HepG2 (cell line): ENCODE measurements around the gene ADRM1. TPM values are rescaled to one million over a fixed set of nuclear protein-coding genes. Genes with fewer than 3 reads are reported as not detected.

Experiments used
- ATAC-seq: fragments of 200-7000 bp; cut with Tn5 transposase; 3 replicates; pipeline ENCODE4 v1.9.1; 2020; ENCODE audit warnings: mild to moderate bottlenecking, moderate library complexity
- BruUV-seq: library from RNA; stranded (reverse); fragments of 400-500 nt; replicated peaks from 2 replicates; lab custom pipeline; 2021; lab: Mats Ljungman, UMichigan
- CTCF ChIA-PET: fragments of 300-600 bp; formaldehyde crosslinking; extraction: SDS; loops from one replicate; lab custom pipeline; 2021; ENCODE audit warnings: low total read pairs, inconsistent platforms, low intra/inter-chr PET ratio; lab: Yijun Ruan, JAX
- POLR2A ChIA-PET: fragments of 350-600 bp; sonication (Branson Sonifier 250); formaldehyde crosslinking; loops from one replicate; lab custom pipeline; 2020; ENCODE audit warnings: antibody characterized with exemption, inconsistent platforms; lab: Yijun Ruan, JAX
- DNase-seq: peaks from one replicate; pipeline ENCODE4 v3.0.0-alpha.2; 2015; ENCODE audit warnings: low spot score
- FAIRE-seq: peaks from 3 replicates; lab custom pipeline; 2011; peaks lifted over from hg19 to GRCh38; lab: Jason Lieb, UNC
- H2AFZ ChIP-seq: one replicate; pipeline ENCODE4 v1.6.1; 2011; ENCODE audit warnings: low read length, inconsistent platforms
- H3K27ac ChIP-seq: fragments of 300-600 bp; 3 replicates; pipeline ENCODE4 v1.8.0; 2011; ENCODE audit warnings: mixed run types, mild to moderate bottlenecking, mixed read lengths, low read length, inconsistent platforms; ENCODE audit not compliant: insufficient read depth; ENCODE audit errors: extremely low read length
- H3K27me3 ChIP-seq, 2 experiments: fragments of 200-600 bp in 1 of 2; 2 replicates in 1 of 2; 3 replicates in 1 of 2; pipeline versions ENCODE4 v1.6.0 to v1.8.0; 2011; ENCODE audit warnings: low read length in 2 of 2, mild to moderate bottlenecking in 2 of 2, moderate library complexity in 2 of 2, inconsistent platforms in 1 of 2; ENCODE audit not compliant: insufficient read depth in 2 of 2, control insufficient read depth in 1 of 2
- H3K36me3 ChIP-seq, 2 experiments: fragments of 200-600 bp in 1 of 2; replicated peaks in 1 of 2; 2 replicates in 1 of 2; 3 replicates in 1 of 2; pipeline versions ENCODE4 v1.5.1 to v1.8.0; 2011; ENCODE audit warnings: low read length in 2 of 2, inconsistent platforms in 1 of 2; ENCODE audit not compliant: insufficient read depth in 2 of 2, control insufficient read depth in 1 of 2
- H3K4me1 ChIP-seq: 2 replicates; pipeline ENCODE4 v1.5.1; 2012; ENCODE audit warnings: low read length, inconsistent platforms; ENCODE audit not compliant: insufficient read depth
- H3K4me2 ChIP-seq: 2 replicates; pipeline ENCODE4 v1.6.0; 2011; ENCODE audit warnings: low read depth, low read length, inconsistent platforms
- H3K4me3 ChIP-seq, 3 experiments: fragments of 200-600 bp in 1 of 3; sonication (generic), shearing (Covaris generic) in 1 of 3; replicated peaks in 1 of 3; 2 replicates each; pipeline ENCODE4 v1.5.1; 2011 to 2016; ENCODE audit warnings: low read length in 3 of 3, inconsistent platforms in 2 of 3, low read depth in 2 of 3, mild to moderate bottlenecking in 2 of 3, control low read depth in 1 of 3, mixed read lengths in 1 of 3; ENCODE audit not compliant: insufficient read depth in 1 of 3
- H3K79me2 ChIP-seq: one replicate; pipeline ENCODE4 v1.6.1; 2011; ENCODE audit warnings: low read length, inconsistent platforms; ENCODE audit not compliant: insufficient read depth
- H3K9ac ChIP-seq: 2 replicates; pipeline ENCODE4 v1.6.0; 2011; ENCODE audit warnings: mild to moderate bottlenecking, low read depth, low read length, inconsistent platforms; ENCODE audit not compliant: insufficient read depth
- H3K9me3 ChIP-seq: 2 replicates; pipeline ENCODE4 v1.5.1; 2012; ENCODE audit warnings: mild to moderate bottlenecking, low read length
- H4K20me1 ChIP-seq: 2 replicates; pipeline ENCODE4 v1.6.0; 2011; ENCODE audit warnings: inconsistent platforms, mild to moderate bottlenecking, low read length, moderate library complexity; ENCODE audit not compliant: insufficient read depth
- AGO2 ChIP-seq: fragments of 200-400 bp; formaldehyde crosslinking; optimal IDR thresholded peaks from 2 replicates; pipeline ENCODE3; 2017; ENCODE audit warnings: mild to moderate bottlenecking, low read depth, low read length, moderate library complexity
- ATAD3A ChIP-seq: sonication (generic); formaldehyde crosslinking; IDR thresholded peaks from 2 replicates; pipeline ENCODE4 v1.4.0; 2020; ENCODE audit warnings: missing genetic modification reagents
- DZIP1 ChIP-seq: sonication (generic); formaldehyde crosslinking; IDR thresholded peaks from 2 replicates; pipeline ENCODE4 v1.5.0; 2020; ENCODE audit warnings: mild to moderate bottlenecking, missing genetic modification reagents
- ELF4 ChIP-seq: sonication (generic); formaldehyde crosslinking; IDR thresholded peaks from 2 replicates; pipeline ENCODE4 v1.5.0; 2020; ENCODE audit warnings: missing genetic modification reagents, mild to moderate bottlenecking, moderate library complexity, borderline replicate concordance
- HNRNPL ChIP-seq: fragments of 200-400 bp; formaldehyde crosslinking; IDR thresholded peaks from 2 replicates; pipeline ENCODE4 v1.6.1; 2017; ENCODE audit warnings: mild to moderate bottlenecking, low read depth, low read length
- HOXA3 ChIP-seq: sonication (generic); formaldehyde crosslinking; IDR thresholded peaks from 2 replicates; pipeline ENCODE4 v1.5.0; 2020; ENCODE audit warnings: missing genetic modification reagents
- KDM6A ChIP-seq: IDR thresholded peaks from 2 replicates; pipeline ENCODE4 v1.6.1; 2016; ENCODE audit warnings: low read depth
- SOX5 ChIP-seq: IDR thresholded peaks from 2 replicates; pipeline ENCODE4 v1.6.1; 2016; ENCODE audit warnings: borderline replicate concordance
- TAF15 ChIP-seq: fragments of 200-400 bp; formaldehyde crosslinking; IDR thresholded peaks from one replicate; pipeline ENCODE4 v1.6.1; 2018; ENCODE audit warnings: mild to moderate bottlenecking, low read depth, low read length; ENCODE audit not compliant: poor library complexity, severe bottlenecking
- ZMAT3 ChIP-seq: sonication (generic); formaldehyde crosslinking; conservative IDR thresholded peaks from 2 replicates; pipeline ENCODE4 v1.7.0; 2021; ENCODE audit warnings: missing genetic modification reagents
- ZNF280B ChIP-seq: sonication (generic); formaldehyde crosslinking; IDR thresholded peaks from 2 replicates; pipeline ENCODE4 v1.5.0; 2020; ENCODE audit warnings: missing genetic modification reagents, mild to moderate bottlenecking, borderline replicate concordance
- ZNF646 ChIP-seq: sonication (generic); formaldehyde crosslinking; IDR thresholded peaks from 2 replicates; pipeline ENCODE4 v1.9.0; 2021; ENCODE audit warnings: mild to moderate bottlenecking, missing genetic modification reagents
- ZNF891 ChIP-seq: sonication (generic); formaldehyde crosslinking; IDR thresholded peaks from 2 replicates; pipeline ENCODE4 v1.5.0; 2020; ENCODE audit warnings: mild to moderate bottlenecking, missing genetic modification reagents
- WGBS: methylation state at CpG from one replicate; pipeline ENCODE4 v1.1.6; 2017; ENCODE audit warnings: low lambda C conversion rate; 5-methylcytosine and 5-hydroxymethylcytosine counted together
- in situ Hi-C: cut with HindIII; loops from 2 replicates; pipeline ENCODE4 v1.10.0; 2017; ENCODE audit warnings: low pct_unique_long_range_greater_than_20kb; ENCODE audit not compliant: extremely low pct_ligation_motif_present
- intact Hi-C: fragments of 100-400 bp; cut with micrococcal nuclease; formaldehyde crosslinking; loops from one replicate; pipeline ENCODE4 v1.10.0; 2022; ENCODE audit not compliant: unreplicated experiment
- polyA plus RNA-seq, 8 experiments: library from polyadenylated mRNA; depleted of rRNA in 3 of 8; stranded (reverse) in 7 of 8; unstranded in 1 of 8; fragments of >200 nt; fragmentation: Illumina TruSeq in 4 of 8; extraction: Trizol in 4 of 8; gene quantifications; 2 replicates each; pipeline versions ENCODE4 v1.2.1 to v1.2.3, GENCODE V29; 2011 to 2016; ENCODE audit warnings: low read depth in 4 of 8, missing spikeins in 1 of 8, mixed read lengths in 1 of 8; ENCODE audit not compliant: insufficient read depth in 1 of 8
- total RNA-seq, 5 experiments: library from RNA; depleted of rRNA; stranded (reverse); fragments of >200 nt; fragmentation: Illumina TruSeq; extraction: Trizol; gene quantifications; 2 replicates each; pipeline ENCODE4 v1.2.3, GENCODE V29; 2016; ENCODE audit warnings: low read depth in 1 of 5

The ADRM1 gene
- total and polyA plus RNA-seq, 2 of the 13 experiments (the other 11 are each of a cell fraction or from before 2014, with no cell fraction given): 92.9 to 154 TPM

- POLR2A ChIA-PET: interaction anchor here (1.0 to 5.1 kb wide), 4 partner anchors 11 to 52 kb away, joined by 4 to 78 read pairs (median 5); partner anchors contain the start of gene LAMA5
- Histone ChIP-seq H3K9ac (no peak overlapping the region), H3K79me2 (peaks cover 22% of the 10 kb centered on the region), H3K4me2 (no peak overlapping the region), H2AFZ (no peak overlapping the region), H3K27ac (peak overlapping the region; percentile 31), H4K20me1 (peaks cover 22% of the 10 kb centered on the region; the same call in 1 of the 2 replicates), H3K36me3 (peaks cover 35 to 38% of the 10 kb centered on the region in 2 experiments), H3K4me1 (peaks cover 51% of the 10 kb centered on the region), H3K4me3 (no peak overlapping the region), H3K9me3 (no peaks in the 10 kb centered on the region), H3K27me3 (no peaks in the 10 kb centered on the region)
- CTCF ChIA-PET: no interaction called here
- intact Hi-C loops: no loop called here
- WGBS: 87% methylated on average over 17 of the region's 17 CpGs
- no peak for TF ChIP-seq ZNF646
- 0 out of 2 replicates have a peak, but pooled peaks have one; percentile 8 for TF ChIP-seq HOXA3
- no peak for TF ChIP-seq SOX5 (CRISPR knock-in tag)
- peak; percentile 29 for TF ChIP-seq AGO2
- TF ChIP-seq ELF4 (CRISPR knock-in tag): no peak
- TF ChIP-seq ZNF280B (CRISPR knock-in tag): peak; percentile 39; the same call in 1 of the 2 replicates
- no peak for TF ChIP-seq ATAD3A (CRISPR knock-in tag)
- 0 out of 2 replicates have a peak, but pooled peaks have one; percentile 30 for TF ChIP-seq ZNF891 (CRISPR knock-in tag)
- TF ChIP-seq TAF15: peak; percentile 57
- peak; percentile 22; the same call in 1 of the 2 replicates for TF ChIP-seq HNRNPL
- 0 out of 2 replicates have a peak, but pooled peaks have one; percentile 58 for TF ChIP-seq DZIP1 (CRISPR knock-in tag)
- TF ChIP-seq ZMAT3 (CRISPR knock-in tag): no peak
- TF ChIP-seq KDM6A (CRISPR knock-in tag): no peak
- no TSS peak for BruUV-seq
- DNase-seq (no peak), ATAC-seq (no peak), FAIRE-seq (no peak)
- in situ Hi-C loops: no loop called here
Measured at GRCh38 chr20:62356589-62357186, 53.9 kb downstream of the ADRM1 start.
